Measurements from ENCODE around the gene CDC42EP4. TPM values are rescaled to one million over a fixed set of nuclear protein-coding genes. Genes with fewer than 3 reads are reported as not detected.

CDC42EP4 gene
- total RNA-seq, 1 experiment from 2014 or later = 52.4 TPM

Other genes starting within 250 kb of the CDC42EP4 start
- gene SLC39A11, start 219.3 kb downstream of the CDC42EP4 start, total RNA-seq (2014; rRNA removed; shearing (Covaris generic); ENCODE audit: low replicate concordance) = 9.4 and 13.7 TPM in 2 replicates
- not detected in 2 replicates for gene SSTR2, start 147.0 kb downstream of the CDC42EP4 start, total RNA-seq (2014; rRNA removed; shearing (Covaris generic); ENCODE audit: low replicate concordance)
- gene COG1, start 118.9 kb downstream of the CDC42EP4 start, total RNA-seq (2014; rRNA removed; shearing (Covaris generic); ENCODE audit: low replicate concordance) = 9.9 and 25.5 TPM in 2 replicates
- not detected in 2 replicates for gene CPSF4L, start 50.1 kb downstream of the CDC42EP4 start, total RNA-seq (2014; rRNA removed; shearing (Covaris generic); ENCODE audit: low replicate concordance)